GM12864 (cell line): ENCODE results near the gene DEK.

Experiments
- DNase-seq: peaks from one replicate; pipeline ENCODE4 v3.0.0-alpha.2; 2011; ENCODE audit warnings: low read depth
- H3K4me3 ChIP-seq: 2 replicates; pipeline ENCODE4 v1.5.1; 2011; ENCODE audit warnings: mild to moderate bottlenecking, low read depth, low read length, control low read depth
- TF ChIP-seq, protein P1 (sequence below): IDR thresholded peaks from 2 replicates; pipeline ENCODE4 v1.5.1; 2011; ENCODE audit warnings: low read depth, mild to moderate bottlenecking, moderate library complexity, low read length, control low read depth, inconsistent platforms; ENCODE audit errors: missing control alignments

The DEK gene

GRCh38 chr6:18245079-18245478 is 19.3 kb downstream of the DEK start:
- TF ChIP-seq, protein P1, sequence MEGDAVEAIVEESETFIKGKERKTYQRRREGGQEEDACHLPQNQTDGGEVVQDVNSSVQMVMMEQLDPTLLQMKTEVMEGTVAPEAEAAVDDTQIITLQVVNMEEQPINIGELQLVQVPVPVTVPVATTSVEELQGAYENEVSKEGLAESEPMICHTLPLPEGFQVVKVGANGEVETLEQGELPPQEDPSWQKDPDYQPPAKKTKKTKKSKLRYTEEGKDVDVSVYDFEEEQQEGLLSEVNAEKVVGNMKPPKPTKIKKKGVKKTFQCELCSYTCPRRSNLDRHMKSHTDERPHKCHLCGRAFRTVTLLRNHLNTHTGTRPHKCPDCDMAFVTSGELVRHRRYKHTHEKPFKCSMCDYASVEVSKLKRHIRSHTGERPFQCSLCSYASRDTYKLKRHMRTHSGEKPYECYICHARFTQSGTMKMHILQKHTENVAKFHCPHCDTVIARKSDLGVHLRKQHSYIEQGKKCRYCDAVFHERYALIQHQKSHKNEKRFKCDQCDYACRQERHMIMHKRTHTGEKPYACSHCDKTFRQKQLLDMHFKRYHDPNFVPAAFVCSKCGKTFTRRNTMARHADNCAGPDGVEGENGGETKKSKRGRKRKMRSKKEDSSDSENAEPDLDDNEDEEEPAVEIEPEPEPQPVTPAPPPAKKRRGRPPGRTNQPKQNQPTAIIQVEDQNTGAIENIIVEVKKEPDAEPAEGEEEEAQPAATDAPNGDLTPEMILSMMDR, result no peak
- DNase-seq, result no peak
- H3K4me3 ChIP-seq, result no peak overlapping the region

GRCh38 chr6:18244251-18244650 is 20.1 kb downstream of the DEK start:
- TF ChIP-seq, protein P1, result no peak
- no peak for DNase-seq
- H3K4me3 ChIP-seq, result no peak overlapping the region

DNA sequence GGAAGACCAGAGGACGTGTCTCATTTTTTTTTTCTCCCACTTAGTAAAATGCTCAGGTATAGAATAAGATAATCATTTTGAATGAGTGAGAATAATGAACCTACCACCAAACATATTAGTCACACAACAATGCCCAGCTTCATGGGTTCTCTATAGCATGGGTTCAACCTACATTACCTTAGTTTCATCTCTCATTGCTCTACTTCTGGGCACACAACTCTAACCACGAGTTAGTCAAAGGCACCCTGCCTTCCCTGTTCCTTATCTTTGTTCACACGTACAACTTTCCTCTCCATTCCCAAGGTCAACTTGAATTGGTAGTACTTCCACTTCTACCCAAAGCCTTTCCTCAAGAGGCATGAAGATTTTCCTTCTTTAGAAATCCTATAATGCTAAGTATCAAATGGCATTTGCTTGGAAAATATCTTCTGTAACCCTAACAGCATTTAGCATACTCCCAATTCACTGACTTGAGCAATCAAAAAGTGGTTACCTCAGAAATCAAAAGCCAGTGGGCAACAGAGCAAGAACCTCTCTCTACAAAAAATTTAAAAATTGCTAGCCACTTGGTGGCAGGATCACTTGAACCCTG is 20.9 kb downstream of the DEK start:
- no peak overlapping the region for H3K4me3 ChIP-seq
- DNase-seq, result no peak
- TF ChIP-seq, protein P1, result no peak

DNA sequence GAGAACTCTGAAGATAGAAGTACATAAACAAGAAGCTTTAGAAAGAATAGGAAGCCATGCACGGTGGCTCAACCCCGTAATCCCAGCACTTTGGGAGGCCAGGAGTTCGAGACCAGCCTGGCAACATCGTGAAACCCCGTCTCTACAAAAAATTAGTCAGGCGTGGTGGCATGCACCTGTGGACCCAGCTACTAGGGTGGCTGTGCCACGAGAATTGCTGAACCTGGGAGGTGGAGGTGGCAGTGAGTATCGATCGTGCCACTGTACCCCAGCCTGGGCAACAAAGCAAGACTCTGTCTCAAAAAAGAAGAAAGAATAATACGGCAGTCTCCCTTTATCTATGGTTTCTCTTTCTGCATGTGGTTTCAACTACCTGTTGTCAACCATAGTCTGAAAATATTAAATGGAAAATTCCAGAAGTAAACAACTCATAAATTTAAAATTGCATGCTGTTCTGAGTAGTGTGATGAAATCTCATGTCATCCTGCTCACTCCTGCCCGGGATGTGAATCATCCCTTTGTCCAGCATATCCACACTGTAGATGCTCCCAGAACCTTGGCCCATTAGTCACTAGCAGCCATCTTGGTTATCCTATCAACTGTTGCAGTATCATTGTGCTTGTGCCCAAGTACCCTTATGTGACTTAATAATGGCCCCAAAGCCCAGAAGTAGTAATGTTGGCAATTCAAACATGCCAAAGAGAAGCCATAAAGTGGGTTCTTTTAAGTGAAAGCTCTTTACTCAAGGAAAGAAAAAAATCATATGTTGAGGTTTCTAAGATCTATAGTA is 22.1 kb downstream of the DEK start:
- TF ChIP-seq, protein P1, result no peak
- no peak overlapping the region for H3K4me3 ChIP-seq
- DNase-seq, result no peak

GRCh38 chr6:18241208-18242038 is 22.9 kb downstream of the DEK start:
- TF ChIP-seq, protein P1, result no peak
- no peak overlapping the region for H3K4me3 ChIP-seq
- DNase-seq, result no peak

DNA sequence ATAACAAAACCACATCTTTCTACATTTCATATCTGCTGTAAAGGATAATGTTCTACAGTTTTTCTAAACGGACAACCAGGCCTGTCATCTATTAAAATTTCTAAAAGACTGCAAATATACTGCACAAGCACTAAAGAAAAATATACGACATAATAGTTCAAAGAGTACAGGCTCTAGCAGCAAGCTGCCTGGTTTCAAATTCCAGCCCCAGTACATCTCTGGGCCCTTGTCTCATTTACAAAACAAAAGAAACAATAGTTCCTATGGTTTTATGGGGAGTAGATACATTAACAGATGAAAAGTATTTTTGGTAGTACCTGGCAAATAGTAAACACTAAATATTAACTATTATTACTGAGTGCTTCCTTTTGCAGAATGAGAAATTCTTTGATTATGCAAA is 24.1 kb downstream of the DEK start:
- TF ChIP-seq, protein P1, result no peak
- no peak overlapping the region for H3K4me3 ChIP-seq
- no peak for DNase-seq
